Progenitor cell of endocrine pancreas (in vitro differentiated cells): ENCODE data around the gene TRIM41. TPM values are rescaled to one million over a fixed set of nuclear protein-coding genes. Genes with fewer than 3 reads are reported as not detected.
A peak's percentile ranks its signal among the peaks of the same experiment; 100 is the strongest.
"Not testable (repeated sequence)": the region's sequence is repeated elsewhere in the genome, so short reads cannot be mapped to it uniquely, and the experiment has no call there.

Experiments
- DNase-seq: peaks from one replicate; pipeline ENCODE4 v3.0.0; 2021; ENCODE audit warnings: low spot score; ENCODE audit not compliant: unreplicated experiment
- H3K27ac Mint-ChIP-seq: 2 replicates; pipeline ENCODE4 v1.8.0; 2021; ENCODE audit warnings: mild to moderate bottlenecking, moderate library complexity, mixed read lengths
- H3K27me3 Mint-ChIP-seq: 2 replicates; pipeline ENCODE4 v1.8.0; 2021; ENCODE audit warnings: mixed read lengths
- H3K36me3 Mint-ChIP-seq: 2 replicates; pipeline ENCODE4 v1.8.0; 2022; ENCODE audit warnings: mixed read lengths; ENCODE audit not compliant: insufficient read depth
- H3K4me1 Mint-ChIP-seq: 2 replicates; pipeline ENCODE4 v1.8.0; 2021; ENCODE audit warnings: low read depth, mixed read lengths
- H3K4me3 Mint-ChIP-seq: 2 replicates; pipeline ENCODE4 v1.8.0; 2021; ENCODE audit warnings: low read depth, mild to moderate bottlenecking, moderate library complexity, mixed read lengths
- H3K9me3 Mint-ChIP-seq: 2 replicates; pipeline ENCODE4 v1.8.0; 2021; ENCODE audit warnings: low read depth, mixed read lengths
- microRNA-seq: library from miRNA; unstranded; fragments of <30 nt; microRNA quantifications from one replicate; pipeline ENCODE4 v1.1.0, GENCODE V29; 2020; ENCODE audit warnings: borderline number of aligned reads; ENCODE audit not compliant: unreplicated experiment
- total RNA-seq: library from RNA; stranded (reverse); gene quantifications from 2 replicates; pipeline ENCODE4 v1.2.1, GENCODE V29; 2021
- TF ChIP-seq, protein P1 (sequence below): fragments of 200-600 bp; sonication (generic); IDR thresholded peaks from one replicate; pipeline ENCODE4 v1.5.0; 2021; ENCODE audit warnings: antibody characterized with exemption, mild to moderate bottlenecking; ENCODE audit not compliant: unreplicated experiment

Gene TRIM41
- total RNA-seq, 1 donor from 2014 or later = 37.6 TPM

DNA sequence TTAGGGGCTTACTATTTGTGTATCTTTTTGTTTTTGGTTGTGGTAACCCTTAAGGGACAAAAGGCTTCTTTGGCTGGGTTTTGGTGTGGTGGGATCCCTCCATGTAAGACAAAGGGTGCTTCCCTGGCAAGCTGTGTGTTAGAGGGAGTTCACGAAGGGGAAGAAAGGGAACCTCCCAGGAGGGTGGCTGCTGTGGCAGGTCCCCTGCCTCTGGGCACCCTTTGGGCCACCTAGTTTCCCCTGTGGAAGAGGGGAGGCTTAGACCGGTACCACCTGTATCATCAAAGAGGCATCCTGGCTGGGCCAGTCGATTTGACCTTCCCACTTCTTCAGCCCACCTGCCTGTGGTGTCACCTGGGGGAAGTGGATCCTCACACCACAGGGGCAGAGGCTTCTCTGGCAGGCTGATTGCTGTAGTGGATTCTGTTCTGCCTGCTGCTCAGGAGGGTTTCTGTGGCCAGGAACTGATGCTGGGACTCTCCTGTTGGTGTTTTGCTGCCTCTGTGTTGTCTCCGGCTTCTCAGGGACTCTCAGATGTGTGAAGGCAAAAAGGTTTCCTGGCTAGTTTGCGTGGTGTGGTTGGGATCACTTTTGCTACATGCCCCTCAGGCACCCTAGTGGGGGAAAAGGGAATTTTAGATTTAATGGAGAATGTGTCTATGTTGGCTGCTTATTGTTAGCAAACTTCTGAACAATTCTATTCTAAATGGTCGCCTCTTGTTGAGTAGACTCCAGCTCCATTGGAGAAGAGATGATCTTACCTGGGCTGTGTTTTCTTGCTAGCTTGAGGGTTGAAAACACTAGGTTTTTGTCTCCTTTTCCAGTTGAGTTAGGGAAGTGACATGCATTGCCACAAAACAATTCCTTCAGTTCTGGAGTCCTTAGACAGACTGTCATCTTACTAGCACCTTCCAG, 61.0 kb downstream of the TRIM41 start:
- not testable (repeated sequence) for H3K4me1 Mint-ChIP-seq, DNase-seq, H3K27me3 Mint-ChIP-seq, H3K9me3 Mint-ChIP-seq, H3K36me3 Mint-ChIP-seq
- peak overlapping the region; percentile 49 for H3K27ac Mint-ChIP-seq
- TF ChIP-seq, protein P1, sequence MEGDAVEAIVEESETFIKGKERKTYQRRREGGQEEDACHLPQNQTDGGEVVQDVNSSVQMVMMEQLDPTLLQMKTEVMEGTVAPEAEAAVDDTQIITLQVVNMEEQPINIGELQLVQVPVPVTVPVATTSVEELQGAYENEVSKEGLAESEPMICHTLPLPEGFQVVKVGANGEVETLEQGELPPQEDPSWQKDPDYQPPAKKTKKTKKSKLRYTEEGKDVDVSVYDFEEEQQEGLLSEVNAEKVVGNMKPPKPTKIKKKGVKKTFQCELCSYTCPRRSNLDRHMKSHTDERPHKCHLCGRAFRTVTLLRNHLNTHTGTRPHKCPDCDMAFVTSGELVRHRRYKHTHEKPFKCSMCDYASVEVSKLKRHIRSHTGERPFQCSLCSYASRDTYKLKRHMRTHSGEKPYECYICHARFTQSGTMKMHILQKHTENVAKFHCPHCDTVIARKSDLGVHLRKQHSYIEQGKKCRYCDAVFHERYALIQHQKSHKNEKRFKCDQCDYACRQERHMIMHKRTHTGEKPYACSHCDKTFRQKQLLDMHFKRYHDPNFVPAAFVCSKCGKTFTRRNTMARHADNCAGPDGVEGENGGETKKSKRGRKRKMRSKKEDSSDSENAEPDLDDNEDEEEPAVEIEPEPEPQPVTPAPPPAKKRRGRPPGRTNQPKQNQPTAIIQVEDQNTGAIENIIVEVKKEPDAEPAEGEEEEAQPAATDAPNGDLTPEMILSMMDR = peak; percentile 38
- peak overlapping the region; percentile 63 for H3K4me3 Mint-ChIP-seq

Small RNA genes within 50 kb of the gene (microRNA-seq; reads per million reads assigned to microRNA genes)
- not detected for gene MIR4638

Other genes starting within 250 kb of the TRIM41 start
- not detected in 2 replicates for gene BTNL3, start 234.4 kb upstream of the TRIM41 start, total RNA-seq
- not detected in 2 replicates for gene BTNL9, start 183.0 kb upstream of the TRIM41 start, total RNA-seq
- not detected in 2 replicates for gene OR2V1, start 92.1 kb upstream of the TRIM41 start, total RNA-seq
- not detected in 2 replicates for gene OR2V2, start 75.7 kb upstream of the TRIM41 start, total RNA-seq
- not detected in 2 replicates for gene TRIM7, start 18.1 kb upstream of the TRIM41 start, total RNA-seq
- gene RACK1, start 20.6 kb downstream of the TRIM41 start, total RNA-seq = 1,813 and 1,855 TPM in 2 replicates
- 10.7 and 12.3 TPM in 2 replicates for gene TRIM52, start 37.9 kb downstream of the TRIM41 start, total RNA-seq
- gene OR4F3, start 144.0 kb downstream of the TRIM41 start, total RNA-seq = not detected in 2 replicates